ENCODE measurements around the gene PAIP2.
"Not testable (repeated sequence)": the region's sequence is repeated elsewhere in the genome, so short reads cannot be mapped to it uniquely, and the experiment has no call there.

The PAIP2 gene

DNA sequence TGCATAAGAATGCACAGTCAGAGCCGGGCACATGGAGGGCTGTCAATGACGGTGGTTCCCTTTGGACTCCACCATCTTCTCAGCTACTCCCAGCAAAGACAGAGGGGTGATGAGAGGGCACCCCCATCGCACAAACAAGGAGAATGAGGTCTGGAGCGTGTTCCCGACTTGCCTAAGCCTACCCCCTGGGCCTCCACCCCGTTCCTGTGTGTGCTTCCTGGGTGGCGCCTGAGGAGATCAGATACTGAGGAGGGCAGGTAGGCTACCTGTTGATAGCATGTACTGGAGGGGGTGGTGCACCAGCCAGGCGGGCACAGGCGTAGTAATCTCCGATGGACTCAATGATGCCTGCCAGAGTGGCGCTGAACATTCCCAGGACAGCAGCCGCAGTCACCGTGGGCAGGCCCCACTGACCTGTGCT, 37.3 kb downstream of the PAIP2 start:
- no peak for DNase-seq (ENCODE audit: low read depth)

DNA sequence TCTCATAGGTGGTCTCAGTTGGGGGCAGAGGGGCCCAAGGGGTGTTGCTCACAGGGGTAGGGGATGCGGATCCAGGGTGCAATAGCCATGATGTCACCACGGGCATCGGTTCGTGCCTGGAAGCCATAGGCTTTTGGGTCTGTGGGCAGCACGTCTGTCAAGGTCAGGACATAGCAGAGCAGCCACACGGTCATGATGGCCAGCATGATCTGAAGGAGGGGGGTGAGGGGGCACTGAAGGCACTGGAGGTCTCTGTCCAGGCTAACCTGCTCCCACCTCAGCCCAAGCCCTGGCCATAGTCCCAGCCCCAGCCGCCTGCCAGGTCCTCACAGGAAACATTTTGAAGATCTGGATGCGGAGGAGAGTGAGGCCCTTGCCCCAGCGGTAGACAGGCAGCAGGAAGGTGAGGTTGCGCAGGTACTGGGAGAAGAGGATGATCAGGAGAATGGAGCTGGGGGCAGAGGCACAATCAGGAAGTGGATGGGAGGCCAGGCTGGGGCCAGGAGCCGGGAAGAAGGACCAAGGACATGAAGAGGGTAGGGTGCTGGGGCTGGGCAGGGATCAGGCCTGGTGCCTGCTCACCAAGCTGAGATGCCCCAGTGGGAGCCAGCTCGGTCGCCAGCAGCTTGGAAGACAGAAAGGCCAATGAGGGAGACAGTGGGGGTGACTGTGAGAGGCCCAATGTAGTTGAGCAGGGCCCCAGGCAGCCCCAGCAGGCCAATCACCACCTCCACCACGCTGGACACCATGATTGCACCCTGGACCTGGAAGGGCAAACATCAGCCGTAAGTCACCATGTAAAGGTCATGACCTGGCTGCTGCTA, 38.2 kb downstream of the PAIP2 start:
- no peak for DNase-seq (ENCODE audit: low read depth)

DNA sequence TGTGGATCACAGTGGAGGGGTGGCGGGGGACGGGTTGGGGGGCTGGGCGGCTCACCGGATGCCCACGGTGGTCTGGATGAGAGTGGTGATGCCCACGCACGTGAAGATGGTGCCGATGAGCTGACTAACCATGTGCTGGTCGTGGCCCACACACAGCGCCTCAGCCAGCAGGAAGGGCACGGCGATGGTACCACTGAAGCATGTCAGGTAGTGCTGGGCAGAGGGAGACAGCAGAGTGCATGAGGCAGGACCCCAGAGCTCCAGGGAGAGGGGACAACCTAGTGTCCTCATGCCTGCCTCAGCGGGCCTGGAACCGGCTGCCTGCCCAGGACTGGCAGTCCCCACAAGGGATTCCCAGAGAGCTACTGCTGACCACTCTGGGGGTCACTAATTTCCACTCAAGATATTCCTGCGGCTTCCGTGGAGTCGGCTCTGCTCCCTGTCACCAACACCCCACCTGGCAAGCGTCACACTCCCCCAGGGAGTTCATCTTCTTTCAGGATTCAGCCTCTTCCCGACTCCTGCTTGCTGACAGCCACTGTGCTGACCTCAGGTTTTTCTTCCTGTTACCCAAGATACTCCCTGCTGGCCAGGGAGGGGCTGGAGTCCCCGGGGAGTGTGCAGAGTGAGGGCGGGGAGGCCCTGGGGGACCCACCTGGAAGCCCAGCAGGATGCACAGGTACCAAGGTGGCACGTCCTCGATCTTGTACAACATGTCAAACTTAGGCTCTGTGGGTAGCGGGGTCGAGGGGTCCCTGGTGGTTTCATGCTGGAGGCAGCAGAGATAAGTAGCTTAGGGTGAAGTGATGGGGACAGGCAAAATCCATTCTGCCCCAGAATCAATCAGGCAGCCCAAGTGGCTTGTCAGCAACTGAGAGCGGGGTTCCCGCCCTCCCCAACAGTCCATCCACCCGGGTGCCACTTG, 40.4 kb downstream of the PAIP2 start:
- DNase-seq (ENCODE audit: low read depth): no peak

DNA sequence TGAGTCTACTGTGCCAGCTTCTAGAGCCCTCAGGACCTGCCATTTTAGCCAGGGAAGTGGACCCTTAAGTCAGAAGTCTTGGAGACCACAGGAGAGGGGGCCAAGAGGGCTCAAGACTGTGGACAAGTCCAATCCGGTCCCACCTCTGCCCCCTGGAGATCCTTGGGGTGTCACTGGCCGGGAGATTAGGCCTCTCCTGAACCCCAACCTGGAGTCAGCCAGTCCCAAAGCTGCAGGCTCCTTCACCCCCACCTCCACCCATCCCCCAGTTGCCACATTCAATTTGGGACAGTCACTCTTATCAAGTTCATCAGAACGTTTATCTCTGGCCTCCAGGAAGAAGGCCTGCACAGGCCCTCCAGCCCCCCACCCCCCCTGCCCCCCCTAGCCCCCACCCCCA, 41.2 kb downstream of the PAIP2 start:
- DNase-seq (ENCODE audit: low read depth): no peak

DNA sequence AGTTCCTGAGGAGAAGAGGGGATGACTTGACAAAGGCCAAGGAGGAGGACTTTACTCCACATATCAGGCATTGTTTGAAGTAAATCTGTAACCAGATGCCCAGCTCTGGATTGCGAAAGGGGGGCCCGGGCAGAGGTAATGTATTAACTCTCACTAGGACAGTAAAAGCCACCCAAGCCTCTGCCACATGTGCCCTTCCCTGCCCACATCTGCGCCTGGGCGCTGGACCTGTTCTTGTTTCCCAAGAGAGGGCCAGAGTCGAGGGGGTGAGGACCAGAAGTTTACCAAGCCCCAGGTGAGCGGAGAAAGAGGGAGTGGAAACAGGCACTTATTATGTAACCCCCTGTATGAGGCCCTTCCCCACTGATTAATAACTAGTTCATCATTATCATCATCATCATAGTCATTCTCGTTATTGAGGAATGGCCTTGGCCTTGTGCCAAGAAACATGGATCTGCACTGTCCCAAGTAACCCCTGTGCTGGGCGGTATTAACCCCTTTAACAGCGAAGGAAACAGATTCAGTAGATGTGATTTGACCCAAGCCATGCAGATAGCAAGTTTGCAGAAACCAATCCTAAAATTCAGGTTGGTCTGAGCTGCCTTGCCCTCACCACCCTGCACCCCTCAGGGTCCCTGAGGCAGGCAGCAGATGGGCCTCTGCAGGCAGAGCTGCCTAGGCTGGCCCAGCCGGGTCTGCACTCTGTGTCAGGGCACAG, 41.8 kb downstream of the PAIP2 start, which contains the start of gene SLC23A1:
TSS of gene SLC23A1 (minus strand) at position 23 of the 718 bp plus-strand sequence. CDS start 44 bp downstream, outside the sequence.
- no peak for DNase-seq (ENCODE audit: low read depth)

DNA sequence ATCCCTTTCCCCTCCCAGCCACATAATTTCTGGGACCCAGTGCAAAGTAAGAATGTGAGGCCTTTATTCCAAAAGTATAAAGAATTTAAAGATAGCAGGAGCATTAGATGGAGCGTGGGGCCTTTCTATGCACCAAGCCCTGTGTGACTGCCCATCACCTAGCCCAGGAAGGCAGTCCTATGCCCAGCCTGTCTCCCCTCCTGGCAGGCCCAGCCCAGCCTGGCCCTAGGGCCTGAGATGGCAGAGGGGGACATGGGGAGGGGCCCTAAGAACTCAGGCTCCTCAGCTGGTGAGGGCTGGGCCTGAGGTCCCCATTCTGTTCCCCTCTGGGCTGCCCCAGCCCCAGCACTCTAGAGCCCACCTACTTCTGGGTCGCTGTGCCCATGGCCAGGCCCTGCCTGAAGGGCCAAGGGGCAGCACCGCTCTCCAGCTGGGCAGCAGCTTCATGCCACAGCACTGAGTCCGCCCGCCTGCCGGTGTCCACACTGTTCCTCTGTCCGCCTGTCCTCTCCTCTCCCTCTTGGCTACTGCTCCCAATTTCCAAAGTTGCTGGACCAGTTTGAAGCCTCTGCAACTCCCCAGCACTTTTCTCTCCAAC, 42.4 kb downstream of the PAIP2 start:
- no peak for DNase-seq (ENCODE audit: low read depth)

DNA sequence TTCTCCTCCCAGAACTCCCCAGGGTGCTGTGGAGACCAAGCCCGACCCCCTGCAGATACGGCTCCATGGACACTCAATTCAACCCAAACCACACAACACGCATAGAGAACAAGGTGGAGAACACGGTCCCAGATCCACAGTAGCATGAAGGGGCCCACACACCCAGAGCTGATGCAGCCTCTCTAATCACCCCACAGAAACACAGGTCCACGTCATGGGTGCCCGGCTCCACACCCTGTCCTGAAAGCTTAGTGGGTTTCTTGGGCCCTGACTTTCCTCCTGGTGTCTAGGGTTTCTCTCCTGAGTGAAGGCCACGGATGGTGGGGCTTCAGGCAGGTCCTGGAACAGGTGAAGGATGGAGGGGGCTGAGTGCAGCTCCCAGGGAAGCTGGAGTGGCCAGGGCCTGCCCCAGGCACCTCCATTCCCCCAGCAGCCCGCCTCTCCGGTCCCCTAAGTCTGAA, 43.0 kb downstream of the PAIP2 start:
- no peak for DNase-seq (ENCODE audit: low read depth)

DNA sequence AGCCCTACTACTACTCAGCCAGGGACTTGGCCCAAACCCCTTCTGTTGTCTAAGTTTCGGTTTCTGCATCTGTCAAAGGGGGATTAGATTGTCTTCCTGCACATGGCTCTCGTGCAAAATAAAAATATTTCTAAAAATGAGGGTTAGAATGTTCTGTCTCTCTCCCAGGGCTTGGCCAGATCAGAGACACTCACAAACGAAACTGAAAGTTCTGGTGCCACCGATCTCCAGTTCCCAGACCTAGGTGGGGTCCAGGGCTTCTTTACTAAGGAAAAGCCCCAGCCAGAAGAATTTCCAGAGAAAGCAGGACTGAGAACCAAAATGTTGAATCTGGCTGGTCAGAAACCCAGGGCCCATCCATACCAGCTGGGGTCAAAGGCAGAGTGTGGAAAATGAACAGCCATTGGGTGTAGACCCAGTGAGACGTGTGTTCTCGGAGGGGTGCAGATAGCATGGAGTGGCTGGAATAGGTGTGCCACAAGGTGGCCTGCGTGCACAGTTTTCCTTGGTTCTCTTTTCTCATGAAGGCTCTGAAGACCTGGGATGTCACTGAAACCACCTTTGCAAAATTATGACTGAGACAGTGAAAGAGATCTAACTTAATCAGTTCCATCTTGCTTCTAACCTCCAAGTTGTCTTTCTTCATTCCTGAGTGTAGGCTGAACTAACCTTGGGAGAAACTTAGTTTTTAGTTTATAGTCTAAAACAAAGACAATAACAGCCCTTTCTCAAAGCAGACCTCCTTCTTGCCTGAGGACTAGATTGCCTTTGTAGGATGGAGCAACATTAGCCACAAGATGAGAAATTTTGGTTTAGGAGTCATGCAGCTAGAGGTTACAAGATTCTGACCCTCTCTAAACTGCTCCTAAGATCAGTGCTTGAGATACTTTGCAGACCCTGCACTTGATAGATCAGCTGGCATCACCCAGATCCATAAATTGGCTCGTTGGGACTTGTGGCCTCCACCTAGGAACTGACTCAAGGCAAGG, 43.7 kb downstream of the PAIP2 start:
- no peak for DNase-seq (ENCODE audit: low read depth)

DNA sequence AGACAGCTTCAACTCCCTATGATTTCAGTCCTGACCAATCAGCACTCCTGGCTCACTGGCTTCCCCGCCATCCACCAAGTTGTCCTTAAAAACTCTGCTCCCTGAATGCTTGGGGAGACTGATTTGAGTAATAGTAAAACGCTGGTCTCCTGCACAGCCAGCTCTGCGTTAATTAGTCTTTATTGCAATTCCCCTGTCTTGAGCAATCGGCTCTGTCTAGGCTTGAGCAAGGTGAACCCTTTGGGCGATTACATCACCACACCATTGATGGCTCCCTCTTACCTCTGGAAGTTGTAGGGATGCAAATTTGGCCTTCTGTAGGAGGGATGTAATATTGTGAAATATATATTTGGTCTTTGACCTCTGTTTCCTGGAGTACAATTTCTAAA, 44.4 kb downstream of the PAIP2 start:
- DNase-seq (ENCODE audit: low read depth): no peak

DNA sequence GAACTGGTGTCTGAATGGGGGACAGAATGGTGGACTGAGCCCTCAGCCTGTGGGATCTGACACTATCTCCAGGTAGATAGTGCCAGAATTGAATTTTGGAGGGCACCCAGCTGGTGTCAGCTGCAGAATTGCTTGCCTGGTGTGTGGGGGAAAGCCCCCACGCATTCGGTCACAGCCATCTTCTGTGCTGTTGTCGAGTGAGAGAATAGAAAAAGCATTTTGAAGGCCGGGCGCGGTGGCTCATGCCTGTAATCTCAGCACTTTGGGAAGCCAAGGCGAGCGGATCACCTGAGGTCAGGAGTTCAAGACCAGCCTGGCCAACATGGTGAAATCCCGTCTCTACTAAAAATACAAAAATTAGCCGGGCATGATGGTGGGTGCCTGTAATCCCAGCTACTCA, 45.3 kb downstream of the PAIP2 start:
- DNase-seq (ENCODE audit: low read depth): not testable (repeated sequence)

DNA sequence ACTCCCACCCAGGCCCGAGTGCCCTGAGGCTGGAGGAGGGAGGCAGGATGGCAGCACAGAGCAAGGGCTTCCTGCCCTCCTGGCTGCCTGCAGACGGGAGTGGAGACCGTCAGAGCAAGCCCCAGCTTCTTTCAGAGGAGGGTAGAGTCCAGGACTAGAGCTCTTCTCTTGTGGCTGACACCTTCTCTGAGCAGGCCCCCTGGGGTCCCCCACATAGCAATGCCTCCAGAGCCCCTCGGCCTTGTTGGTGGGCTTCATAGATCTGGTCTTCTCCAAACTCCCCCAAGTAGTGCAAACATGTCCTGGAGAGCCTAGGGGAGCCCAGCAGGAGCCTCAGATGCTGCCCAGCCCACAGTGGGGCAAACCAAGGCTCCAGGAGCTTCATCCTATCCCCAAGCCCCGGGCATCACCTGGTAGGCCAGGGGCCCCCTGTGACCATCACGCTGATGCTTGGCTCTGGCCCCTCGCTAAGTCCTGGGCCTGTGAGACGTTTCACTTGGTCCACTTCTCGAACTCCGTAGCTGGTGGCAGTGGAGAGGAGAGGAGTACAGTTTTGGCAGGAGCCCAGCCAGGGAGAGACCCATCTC, 46.0 kb downstream of the PAIP2 start:
- DNase-seq (ENCODE audit: low read depth): no peak

DNA sequence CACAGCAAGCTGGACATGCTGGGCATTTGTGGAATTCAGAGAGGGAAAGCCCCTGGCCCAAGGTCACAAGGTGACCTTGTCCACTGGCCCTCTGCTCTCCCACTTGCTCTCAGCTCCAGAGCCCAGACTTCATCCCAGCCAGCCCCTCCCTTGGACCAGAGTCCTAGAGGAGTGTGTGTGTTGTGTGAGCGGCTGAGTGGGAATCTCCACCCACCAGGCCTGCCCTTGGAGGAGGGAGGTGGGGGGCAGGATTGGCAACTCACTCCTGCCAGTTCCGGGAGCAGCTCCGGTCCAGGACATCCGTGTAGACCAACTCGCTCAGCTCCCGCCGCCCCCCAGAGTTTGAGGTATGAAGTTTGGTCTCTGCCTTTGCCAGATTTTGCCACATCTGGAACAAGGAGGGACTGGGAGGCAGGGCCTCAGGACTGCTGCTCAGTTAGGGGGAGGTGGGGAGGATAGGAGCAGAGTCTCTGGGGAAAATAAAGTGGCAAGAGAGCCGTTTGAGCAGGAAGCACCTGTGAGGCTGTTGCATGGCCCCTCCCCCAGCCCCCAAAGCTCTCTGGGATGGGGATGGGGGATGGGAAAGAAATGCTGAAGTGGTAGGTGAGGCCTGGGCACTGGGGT, 46.7 kb downstream of the PAIP2 start:
- DNase-seq (ENCODE audit: low read depth): no peak

DNA sequence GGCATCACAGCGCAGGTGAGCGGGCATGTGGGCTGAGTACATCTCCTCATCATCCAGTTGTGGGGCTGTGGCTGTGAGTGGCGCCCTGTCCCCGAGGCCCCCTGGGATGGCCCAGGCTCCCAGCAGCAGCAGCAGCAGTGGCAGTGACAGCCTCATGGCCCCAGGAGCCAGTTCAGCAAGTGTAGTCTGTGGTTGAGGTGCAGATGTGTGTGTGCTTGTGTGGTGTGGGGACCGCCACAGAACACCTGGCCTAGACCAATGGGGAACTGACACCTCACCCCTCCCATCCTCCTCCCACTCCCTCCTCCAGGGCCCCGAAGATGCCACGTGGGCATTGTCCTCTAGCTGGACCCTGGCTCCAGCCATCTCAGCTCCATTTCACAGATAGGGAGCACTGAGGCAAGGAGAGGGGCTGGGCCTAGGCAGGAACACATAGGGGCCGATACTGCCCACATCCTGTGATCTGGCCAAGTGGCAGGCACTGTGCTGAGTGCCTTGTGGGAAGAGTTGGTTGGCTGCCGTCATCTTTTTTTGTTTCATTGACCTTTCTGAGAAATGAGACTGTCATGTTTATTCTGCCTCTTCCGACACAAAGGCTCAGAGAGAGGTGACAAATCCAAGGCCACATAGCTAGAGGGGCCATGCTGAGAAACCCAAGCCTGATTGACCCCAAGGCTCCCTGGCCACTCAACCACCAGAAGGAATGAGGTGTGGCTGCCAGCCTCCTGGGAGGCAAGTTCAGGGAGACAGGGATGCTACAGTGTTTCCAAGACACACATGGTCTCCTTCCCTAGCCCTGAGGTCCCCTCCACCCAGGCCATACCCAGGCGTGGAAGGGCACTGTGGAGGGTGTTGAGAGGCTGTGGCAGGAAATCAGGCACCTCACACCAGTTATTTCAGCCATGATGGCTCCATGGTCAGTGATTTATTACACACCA, 48.3 kb downstream of the PAIP2 start, which contains the start of gene MZB1:
TSS of gene MZB1 (minus strand) at position 213 of the 938 bp plus-strand sequence. CDS start at position 156, 57 bp downstream.
- DNase-seq (ENCODE audit: low read depth): peak; percentile 30

DNA sequence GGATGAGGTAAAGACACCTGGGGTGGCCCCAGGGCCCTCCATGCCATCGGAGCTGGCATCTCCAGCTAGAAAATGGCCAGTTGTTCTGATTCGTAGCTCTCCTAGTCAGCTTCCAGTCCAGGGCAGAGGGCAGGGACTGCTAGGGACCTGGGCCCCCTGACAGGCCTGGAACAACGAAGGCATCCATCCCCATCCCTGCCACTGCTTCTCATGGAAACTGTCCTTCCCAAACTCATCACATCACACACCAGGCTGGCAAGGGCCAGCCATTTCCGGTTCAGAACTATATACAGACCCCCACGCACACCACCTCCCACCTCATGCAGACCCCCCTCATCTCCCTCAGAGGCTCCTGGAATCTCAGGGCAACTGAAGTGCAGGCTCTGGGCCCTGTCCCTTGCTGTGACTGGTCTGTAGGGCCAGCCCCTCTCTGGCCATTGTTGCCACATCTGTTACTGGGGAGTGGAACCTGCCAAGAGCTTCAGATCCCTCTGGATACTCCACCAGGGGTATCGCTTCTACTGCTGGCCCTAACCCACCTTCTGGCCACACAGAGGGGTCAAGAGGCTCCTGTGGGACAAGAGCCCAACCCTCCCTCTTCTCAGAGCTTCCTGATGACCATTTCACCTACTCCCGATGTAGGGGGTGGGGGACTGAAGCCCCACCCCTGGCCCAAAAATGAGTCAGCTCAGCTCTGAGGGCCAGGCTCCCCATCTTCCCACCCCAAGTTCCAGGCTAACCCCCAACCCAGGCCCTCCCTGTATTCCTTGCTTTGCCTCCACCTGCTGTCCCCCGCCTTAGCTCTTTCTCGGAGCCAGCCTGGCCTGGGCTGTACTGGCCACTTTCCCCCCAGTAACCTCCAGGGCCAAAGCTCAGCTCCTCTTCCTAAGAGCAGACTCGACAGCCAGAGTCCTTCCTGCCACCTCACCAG, 49.2 kb downstream of the PAIP2 start:
- no peak for DNase-seq (ENCODE audit: low read depth)

DNA sequence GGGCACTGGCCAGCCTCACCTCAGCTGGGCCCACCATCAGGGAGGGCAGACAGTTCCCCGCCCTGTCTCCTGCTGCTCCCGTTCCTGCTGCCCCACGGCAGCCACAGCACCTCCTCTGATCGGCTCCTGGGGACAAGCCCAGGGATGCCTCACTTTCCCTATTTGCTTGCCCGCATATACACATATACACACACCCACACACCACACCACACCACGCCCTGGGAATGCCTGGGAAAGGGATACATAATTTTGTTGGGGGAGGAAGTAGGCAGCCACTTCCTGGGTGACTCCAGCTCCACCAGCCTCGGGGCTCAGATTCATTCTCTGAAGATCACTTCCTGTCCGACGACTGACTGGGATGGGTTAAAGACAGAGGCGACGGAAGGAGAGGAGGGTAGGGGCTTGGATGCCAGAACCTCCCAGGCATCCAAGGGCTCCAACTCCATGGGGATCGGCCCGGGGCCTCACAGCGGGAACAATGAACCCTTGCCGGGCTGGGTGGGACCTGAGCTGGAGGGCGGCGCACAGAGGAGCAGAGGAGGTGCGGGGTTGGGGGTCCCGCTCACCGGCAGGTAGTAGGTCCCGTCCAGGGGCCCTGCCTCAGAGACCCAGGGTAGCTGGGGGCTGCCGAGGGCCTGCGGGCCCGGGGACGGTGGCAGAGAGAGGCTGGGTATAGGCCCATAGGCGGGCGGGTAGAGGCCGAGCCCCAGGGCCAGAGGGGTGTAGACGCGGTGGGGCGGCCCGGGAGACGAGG, 50.1 kb downstream of the PAIP2 start:
- DNase-seq (ENCODE audit: low read depth): no peak

DNA sequence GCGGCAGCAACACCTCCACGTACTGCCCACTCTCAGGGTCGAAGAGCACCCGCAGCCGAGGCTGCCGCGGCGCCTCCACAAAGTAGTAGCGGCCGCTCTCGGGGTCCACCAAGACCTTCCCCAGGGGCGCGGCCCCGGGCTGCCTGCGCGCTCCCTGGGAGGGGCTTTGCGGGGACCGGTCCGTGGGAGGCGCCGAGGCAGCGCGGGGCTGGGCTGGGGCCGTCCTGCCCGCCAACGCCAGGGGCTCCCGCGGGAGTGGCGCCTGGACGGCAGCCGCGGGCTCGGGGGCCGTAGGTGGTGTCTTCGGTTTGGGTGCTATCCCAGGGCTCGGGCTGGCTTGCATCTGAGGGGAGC, 50.6 kb downstream of the PAIP2 start:
- DNase-seq (ENCODE audit: low read depth): no peak

Measured in activated T-cell treated with anti-CD3 and anti-CD28 coated beads for 24 hours (primary cell).